Endometrial microvascular endothelial cells (primary cell): ENCODE measurements around the gene SRD5A1. TPM values are rescaled to one million over a fixed set of nuclear protein-coding genes. Genes with fewer than 3 reads are reported as not detected.

Experiments used
- in situ Hi-C: cut with HindIII; loops from 2 replicates; pipeline ENCODE4 v1.10.0; 2017; ENCODE audit warnings: low sequenced_read_pairs, low pct_unique_long_range_greater_than_20kb; ENCODE audit errors: inconsistent ontology term
- total RNA-seq: library from RNA; depleted of rRNA; stranded (reverse); fragments of >200 nt; gene quantifications from one replicate; pipeline ENCODE4 v1.2.3, GENCODE V29; 2015; ENCODE audit errors: inconsistent ontology term

Gene SRD5A1
- total RNA-seq, 1 donor from 2014 or later, result 3.8 TPM

DNA sequence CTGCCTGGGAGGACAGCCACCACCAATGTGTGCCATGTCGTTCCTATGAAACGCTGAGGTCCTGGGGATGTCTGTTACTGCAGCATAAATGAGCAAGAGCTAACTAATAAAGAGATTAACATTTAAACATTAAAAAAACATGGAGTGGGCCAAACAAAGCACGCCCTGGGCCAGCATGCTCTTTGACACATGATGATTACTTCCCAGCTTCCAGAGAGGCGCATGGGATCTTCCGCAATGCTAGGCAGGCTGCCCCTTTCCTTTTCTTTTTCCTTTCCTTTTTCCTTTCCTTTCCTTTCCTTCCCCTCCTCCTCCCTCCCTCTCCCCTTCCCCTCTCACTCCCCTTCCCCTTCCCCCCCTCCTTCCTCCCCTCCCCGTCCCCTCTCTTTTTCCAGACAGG lies 69.4 kb downstream of the SRD5A1 start:
- in situ Hi-C loops, result no loop called here

DNA sequence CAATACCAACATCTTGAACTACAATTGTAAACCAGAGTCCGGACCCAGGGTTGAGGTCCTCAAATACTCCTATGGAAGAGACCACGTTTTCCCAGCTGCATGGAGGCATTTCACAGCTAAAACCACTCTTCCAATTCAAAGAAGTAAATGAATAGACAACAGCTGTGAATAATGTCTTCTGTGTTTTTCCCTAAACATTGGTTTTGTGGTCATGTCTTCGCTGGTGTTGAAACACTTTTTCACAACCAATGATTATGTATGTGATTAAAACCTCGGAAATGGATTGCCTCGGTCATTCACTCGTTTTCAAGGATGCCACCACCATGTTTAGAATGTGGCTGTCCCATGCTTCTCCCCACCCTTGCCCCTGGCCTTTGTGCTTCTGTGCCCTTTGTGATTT lies 70.6 kb downstream of the SRD5A1 start:
- in situ Hi-C loops, result no loop called here

DNA sequence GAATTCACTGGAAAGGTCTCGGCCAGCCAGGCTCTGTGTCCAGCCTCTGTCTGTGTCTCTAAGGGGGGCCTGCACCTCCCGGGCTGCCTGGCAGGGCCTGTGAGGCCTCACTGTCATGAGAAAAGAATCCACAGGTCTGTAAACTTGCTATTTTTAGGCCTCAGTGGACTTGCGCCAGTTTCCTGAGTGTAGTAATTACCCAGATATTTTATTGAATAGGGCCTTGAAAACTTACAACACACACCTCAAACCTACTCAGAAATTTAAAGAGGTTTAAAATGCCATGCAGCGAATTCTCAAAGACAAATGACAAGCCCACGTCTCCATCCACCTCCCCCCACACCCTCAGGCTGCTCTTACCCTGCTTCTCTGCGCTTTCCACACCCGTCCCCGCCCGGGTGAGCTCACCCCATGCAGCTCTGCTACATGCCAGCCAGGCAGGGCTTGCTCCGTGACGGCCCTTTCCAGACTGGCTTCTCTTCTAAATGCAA lies 71.2 kb downstream of the SRD5A1 start:
- in situ Hi-C loops, result no loop called here

- in situ Hi-C loops, result no loop called here
Measured at GRCh38 chr5:6705088-6705487, 71.8 kb downstream of the SRD5A1 start.

GRCh38 chr5:6705959-6706358 lies 72.7 kb downstream of the SRD5A1 start:
- in situ Hi-C loops, result no loop called here

- in situ Hi-C loops, result no loop called here
Measured at GRCh38 chr5:6707852-6708251, 74.6 kb downstream of the SRD5A1 start.

DNA sequence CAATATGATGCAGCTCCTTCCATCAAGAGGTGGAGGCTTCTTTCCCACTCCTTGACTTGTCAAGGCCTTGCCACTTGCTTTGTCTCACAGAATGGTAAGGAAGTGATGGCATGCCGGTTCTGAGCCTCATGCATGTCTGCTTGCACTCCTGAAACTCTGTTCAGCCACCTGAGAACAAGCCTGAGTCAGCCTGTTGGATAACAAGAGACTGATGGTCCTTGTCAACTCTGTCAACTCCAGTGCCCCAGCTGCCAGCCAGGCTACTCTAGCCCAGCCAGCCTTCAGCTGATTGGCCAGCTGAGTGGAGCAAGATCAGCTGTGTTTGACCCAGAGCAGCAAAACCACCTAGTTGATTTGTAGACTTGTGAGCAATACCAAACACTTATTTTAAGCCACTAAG lies 75.6 kb downstream of the SRD5A1 start:
- in situ Hi-C loops, result no loop called here

GRCh38 chr5:6710070-6710469 lies 76.8 kb downstream of the SRD5A1 start:
- in situ Hi-C loops, result no loop called here

- in situ Hi-C loops, result no loop called here
Measured at GRCh38 chr5:6710551-6711318, 77.5 kb downstream of the SRD5A1 start.

- in situ Hi-C loops, result no loop called here
Measured at GRCh38 chr5:6711409-6712141, 78.3 kb downstream of the SRD5A1 start.

GRCh38 chr5:6712142-6712576 lies 78.9 kb downstream of the SRD5A1 start:
- in situ Hi-C loops, result no loop called here

DNA sequence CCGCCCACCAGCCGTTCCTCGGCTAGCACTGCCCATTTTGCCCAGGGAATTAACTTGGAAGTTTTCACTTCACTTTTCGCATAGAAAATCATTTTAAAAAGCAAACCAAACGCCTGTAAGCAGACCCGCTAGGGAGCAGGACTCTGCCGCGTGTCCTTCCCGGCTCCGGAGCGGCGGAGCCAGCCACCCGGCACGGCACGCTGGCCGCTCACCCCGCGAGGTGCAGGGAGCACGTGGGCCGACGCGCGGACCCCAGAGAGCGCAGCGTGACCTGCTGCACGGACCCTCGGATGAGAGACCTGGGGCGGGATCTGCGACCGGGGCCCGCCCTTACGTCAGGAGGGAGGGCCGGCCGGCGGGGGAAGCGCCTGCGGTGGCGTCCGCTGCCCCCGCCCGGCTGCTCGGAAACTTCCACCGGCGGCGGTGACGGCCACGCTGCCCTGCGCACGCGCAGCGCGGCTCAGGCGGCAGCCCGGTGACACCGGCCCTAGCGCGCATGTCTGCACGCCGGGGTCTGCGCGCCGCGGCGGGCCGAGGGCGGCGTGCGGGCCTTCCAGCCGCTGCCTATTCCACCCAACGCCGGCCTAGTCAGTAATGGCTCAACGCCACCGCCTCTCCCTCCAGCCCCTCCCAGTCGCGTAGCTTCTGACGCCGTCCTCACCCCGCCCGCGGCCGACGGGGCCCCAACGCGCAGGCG lies 79.5 kb downstream of the SRD5A1 start:
- in situ Hi-C loops, result no loop called here

- in situ Hi-C loops, result no loop called here
Measured at GRCh38 chr5:6713274-6714225, 80.3 kb downstream of the SRD5A1 start, which contains the start of gene TENT4A. TENT4A (plus strand) TSS chr5:6713432; CDS start chr5:6713984, 552 bp downstream.

DNA sequence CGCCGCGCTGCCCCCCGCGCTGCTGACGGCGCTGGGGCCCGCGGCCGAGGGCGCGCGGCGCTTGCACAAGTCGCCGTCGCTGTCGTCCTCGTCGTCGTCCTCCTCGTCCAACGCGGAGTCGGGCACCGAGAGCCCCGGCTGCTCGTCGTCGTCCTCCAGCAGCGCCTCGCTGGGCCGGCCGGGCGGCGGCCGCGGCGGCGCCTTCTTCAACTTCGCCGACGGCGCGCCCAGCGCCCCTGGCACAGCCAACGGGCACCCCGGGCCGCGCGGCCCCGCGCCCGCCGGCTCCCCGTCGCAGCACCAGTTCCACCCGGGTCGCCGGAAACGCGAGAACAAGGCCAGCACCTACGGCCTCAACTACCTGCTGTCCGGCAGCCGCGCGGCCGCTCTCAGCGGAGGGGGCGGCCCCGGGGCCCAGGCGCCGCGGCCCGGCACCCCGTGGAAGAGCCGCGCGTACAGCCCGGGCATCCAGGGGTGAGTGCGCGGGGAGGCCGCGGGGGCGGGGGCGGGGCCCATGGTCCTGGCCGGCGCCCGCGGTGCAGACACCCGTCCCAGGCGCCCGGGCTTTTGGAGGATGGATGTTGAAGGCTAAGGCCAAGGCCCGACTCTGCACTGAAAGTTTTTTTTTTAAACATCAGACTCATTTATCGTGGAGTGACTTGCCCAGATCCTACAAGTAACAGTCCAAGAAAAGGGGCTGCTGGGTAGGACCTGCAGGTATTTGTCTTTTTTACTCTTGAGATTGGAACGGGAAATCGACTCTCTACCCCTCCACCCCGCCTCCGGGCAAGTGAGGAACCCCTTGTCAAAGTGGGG lies 81.2 kb downstream of the SRD5A1 start:
- in situ Hi-C loops, result no loop called here

DNA sequence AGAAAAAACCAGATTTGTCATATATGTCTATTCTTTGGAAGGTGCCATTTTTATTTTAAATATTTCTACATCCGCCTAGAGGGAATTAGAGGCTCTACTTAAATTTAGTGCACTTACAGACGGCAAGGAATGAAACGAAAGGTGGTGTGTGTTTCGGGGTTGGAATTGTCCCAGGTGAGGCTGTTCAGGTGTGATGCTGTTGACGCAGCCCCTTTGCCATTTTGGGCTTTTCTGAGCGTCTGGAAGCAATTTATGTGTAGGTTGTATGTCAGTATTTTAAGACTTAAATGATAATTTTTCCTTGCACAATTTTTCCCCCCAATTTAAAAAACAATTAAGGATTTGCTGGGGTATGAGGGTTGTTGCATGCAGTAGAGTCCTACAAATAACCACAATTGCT lies 82.0 kb downstream of the SRD5A1 start:
- in situ Hi-C loops, result no loop called here

DNA sequence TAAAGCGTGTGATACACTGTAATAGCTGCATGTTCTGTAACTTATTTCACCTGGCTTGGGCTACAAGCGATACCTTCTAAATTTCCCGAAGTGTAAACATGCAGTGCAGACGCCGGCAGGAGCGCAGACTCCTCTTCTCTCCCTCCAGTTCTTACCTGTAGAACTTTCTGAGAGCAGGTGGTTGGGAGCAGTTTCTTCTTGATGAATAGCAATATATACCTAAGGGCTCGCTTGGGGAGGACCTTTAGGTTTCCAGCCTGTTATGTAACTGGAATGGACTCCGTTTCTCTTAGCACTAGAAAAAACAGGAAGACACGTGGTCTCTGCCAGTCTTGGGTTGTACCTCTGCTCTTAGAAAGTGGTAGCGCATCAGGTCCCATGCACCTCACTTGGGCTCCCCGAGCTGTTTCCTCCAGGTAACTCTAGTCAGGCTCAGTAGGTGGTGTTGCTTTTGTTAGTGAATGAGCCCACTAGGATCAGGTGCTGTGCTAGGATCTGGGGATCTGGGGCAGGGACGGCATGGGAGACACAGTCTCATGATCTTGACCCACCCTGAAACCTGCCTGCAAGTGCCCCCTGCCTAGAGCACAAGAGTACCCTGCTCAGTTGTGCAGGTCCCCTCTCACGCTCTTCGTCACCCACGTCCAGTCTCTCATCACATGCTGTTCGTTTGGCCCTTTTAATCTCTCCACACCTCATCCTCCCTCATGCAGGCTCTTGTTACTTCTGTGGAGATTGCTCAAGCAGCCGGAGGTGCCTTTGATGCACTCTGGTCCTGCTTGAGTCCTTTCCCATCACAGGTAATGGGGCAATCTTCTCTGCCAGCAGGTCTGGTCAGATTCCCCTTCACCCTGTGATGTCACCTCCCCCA lies 82.8 kb downstream of the SRD5A1 start:
- in situ Hi-C loops, result no loop called here

- in situ Hi-C loops, result no loop called here
Measured at GRCh38 chr5:6716629-6717149, 83.4 kb downstream of the SRD5A1 start.
